Measurements from ENCODE around the gene PIGX.

PIGX gene

GRCh38 chr3:196757876-196758739 lies 45.9 kb downstream of the PIGX start:
- DNase-seq = peak in 1 of 2 donors; percentile 23

- DNase-seq = peak; percentile 23 to 54
Observed at GRCh38 chr3:196763179-196763578, 51.0 kb downstream of the PIGX start.

DNA sequence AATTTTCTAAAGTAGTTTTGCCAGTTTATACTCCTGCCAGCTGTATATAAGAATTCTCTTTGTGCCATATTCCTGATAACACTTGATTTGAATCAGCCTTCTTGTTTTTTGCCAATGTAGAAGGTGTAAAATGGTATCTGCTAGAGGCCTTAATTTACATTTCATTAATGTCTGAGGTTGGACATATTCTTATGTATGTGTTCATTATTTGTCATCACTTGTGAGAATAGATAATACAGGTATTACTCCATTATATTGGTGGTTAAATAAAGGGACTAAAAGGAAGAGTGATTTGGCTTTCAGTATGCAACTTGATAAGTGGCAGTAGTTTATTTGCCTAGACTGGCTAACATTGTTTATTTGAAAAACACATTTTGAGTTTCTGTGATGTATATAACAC lies 53.3 kb downstream of the PIGX start:
- DNase-seq = no peak

- DNase-seq = no peak
Observed at GRCh38 chr3:196771067-196771466, 58.9 kb downstream of the PIGX start.

DNA sequence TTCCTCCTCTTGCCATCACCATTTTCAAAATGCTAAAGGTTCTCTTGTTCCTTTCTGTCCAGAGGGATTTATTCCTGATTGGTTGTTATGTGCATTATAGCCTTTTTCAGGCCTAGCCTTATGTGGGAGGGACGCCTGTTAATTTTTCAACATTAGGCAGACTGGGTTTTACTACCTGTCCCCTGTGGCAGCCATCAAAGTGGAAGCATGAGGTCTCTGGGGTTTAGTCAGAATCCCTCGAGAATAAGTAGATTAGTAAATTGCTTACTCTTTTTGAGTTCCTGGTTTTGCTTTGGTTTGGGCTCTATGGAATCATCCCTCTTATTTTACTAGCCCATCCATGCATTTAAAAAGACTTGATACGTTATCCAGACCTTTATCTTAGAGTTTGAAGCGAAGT lies 59.9 kb downstream of the PIGX start:
- DNase-seq = no peak

DNA sequence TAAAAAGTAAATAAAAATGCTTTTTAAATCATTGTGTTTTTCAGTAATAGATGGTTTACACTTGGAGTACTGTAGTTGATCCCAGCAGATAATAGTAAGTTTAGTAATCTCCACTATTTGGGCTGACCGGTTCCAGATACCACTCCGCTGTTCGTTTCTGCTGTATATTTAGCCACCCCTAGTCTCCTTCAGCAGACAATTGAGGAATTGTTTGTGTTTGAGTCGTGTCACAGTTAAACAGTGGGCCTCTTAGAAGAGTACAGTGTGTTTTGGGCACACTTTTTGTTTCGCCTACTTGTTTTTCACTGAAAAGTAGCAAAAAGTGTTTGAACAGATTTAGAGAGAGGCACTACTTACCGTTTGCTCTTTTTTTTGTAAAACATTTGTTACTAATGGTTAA lies 60.7 kb downstream of the PIGX start:
- no peak for DNase-seq

GRCh38 chr3:196774191-196774820 lies 62.1 kb downstream of the PIGX start:
- DNase-seq = peak in 1 of 2 donors; percentile 30

DNA sequence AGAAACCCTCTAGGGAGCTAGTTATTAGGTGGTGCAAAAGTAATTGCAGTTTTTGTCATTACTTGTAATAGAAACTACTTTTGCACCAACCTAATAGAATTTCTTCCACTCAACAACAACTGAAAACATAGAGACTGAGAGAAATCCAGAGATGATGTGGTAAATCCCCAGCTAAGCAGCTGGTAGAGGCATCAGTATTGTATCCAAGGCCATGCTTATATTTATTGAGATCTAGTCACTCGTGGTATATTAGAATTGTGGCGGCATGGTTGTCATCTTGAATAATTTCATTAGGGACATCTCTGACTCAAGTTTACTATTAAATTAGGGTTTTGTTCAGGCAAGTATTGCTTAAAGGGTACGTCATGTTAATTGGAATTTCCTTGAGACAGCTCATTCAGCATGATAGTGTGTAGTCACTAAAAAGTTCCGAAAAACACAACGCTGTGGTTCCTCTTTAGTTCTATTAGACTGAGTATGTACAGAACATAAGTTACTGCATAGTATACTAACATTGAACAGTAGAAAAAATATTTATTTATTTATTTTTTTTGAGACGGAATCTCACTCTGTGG lies 62.8 kb downstream of the PIGX start:
- DNase-seq = peak; percentile 20 to 34

DNA sequence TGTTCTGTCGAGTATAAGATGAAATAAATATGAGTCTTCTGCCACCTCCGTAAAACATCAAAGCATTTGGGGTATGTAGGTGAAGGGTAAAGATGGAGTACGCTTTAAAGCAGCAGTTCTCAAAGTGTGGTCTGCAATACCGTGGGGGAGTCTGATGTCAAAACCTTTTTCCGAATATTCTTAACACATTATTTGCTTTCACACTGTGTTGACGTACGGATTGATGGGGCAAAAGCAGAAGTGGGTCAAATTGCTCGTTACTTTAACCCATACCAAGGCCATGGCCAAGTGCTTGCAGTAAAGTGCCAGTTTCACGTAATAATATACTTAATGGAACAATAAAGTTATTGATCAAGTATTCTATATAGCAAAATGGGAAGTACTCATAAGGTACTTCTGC lies 63.8 kb downstream of the PIGX start:
- DNase-seq = peak; percentile 11

DNA sequence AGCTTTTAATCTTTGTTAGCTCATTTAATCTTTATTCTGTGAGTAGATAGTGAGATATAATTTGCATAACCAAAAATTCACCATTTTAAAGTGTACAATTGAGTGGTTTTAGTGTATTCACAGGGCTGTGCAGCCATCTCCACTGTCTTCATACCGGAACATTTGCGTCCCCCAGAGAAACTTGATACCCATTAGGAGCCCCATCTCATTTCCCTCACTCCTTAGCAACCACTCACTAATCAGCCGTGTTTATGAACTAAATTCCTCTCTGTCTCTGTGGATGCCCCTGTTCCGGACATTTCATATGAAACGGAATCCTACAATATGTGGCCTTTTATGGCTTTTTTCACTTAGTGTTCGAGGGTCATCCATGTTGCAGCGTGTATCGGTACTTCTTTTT lies 65.7 kb downstream of the PIGX start:
- DNase-seq = no peak

DNA sequence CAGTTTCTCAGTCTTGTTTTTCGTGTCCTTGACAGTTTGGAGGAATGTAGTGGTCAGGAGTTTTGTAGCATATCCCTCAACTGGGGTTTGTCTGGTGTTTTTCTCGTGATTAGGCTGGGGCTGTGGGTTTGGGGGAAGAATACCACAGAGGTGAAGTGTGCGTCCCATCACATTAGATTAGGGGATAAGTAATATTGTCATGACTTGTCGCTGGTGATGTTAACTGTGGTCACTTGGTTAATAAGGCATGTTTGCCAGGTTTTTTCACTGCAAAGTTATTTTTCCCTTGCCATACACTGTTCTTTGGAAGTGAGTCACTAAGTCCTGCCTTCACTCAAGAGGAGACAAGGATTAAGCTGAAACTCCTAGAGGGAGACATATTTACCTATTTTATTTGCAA lies 66.6 kb downstream of the PIGX start:
- no peak for DNase-seq

- DNase-seq = no peak
Observed at GRCh38 chr3:196782511-196782910, 70.3 kb downstream of the PIGX start.

Measured in inflammatory macrophage (primary cell).